Adrenal gland (tissue), 5 donors: ENCODE results near the gene UBXN6.

Experiments
- POLR2A ChIP-seq, 2 donors: fragments of 450-650 bp; IDR thresholded peaks; one replicate each; pipeline ENCODE4 v1.6.1; 2017; ENCODE audit warnings: antibody characterized with exemption in 2 of 2, mild to moderate bottlenecking in 2 of 2, moderate library complexity in 1 of 2
- TF ChIP-seq, protein P1 (sequence below), 6 experiments: fragments of 450-650 bp in 4 of 6; fragments of 200-600 bp in 2 of 6; sonication (generic) in 1 of 6; IDR thresholded peaks; 1 replicate in 5 of 6; 2 replicates in 1 of 6; pipeline versions ENCODE4 v1.5.1 to v1.8.0; 2016 to 2021; ENCODE audit warnings: antibody characterized with exemption in 6 of 6, mild to moderate bottlenecking in 2 of 6, moderate library complexity in 1 of 6
- donor health status: DM: no; HTN: no; CAD: no.

DNA sequence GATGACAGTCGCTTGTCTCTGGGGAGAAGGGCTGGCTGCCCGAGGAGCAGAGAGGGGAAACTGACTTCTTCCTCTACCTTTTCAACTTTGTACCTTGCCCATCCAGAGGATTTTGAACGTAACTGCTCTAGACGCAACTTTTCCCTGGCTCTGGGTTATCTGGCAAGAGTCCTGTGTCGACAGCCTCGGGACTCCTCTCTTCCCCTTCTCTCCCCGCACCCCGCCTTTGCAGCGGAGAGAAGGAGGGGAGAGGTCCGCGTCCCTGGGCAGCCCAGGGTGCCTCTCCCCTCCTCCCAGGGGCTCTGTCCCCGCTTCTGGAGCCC, 57.8 kb downstream of the UBXN6 start:
- TF ChIP-seq, protein P1, sequence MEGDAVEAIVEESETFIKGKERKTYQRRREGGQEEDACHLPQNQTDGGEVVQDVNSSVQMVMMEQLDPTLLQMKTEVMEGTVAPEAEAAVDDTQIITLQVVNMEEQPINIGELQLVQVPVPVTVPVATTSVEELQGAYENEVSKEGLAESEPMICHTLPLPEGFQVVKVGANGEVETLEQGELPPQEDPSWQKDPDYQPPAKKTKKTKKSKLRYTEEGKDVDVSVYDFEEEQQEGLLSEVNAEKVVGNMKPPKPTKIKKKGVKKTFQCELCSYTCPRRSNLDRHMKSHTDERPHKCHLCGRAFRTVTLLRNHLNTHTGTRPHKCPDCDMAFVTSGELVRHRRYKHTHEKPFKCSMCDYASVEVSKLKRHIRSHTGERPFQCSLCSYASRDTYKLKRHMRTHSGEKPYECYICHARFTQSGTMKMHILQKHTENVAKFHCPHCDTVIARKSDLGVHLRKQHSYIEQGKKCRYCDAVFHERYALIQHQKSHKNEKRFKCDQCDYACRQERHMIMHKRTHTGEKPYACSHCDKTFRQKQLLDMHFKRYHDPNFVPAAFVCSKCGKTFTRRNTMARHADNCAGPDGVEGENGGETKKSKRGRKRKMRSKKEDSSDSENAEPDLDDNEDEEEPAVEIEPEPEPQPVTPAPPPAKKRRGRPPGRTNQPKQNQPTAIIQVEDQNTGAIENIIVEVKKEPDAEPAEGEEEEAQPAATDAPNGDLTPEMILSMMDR (IDR thresholded peaks at IDR 0.05) = no peak
- TF ChIP-seq POLR2A (IDR thresholded peaks at IDR 0.05) = no peak
